Measurements from ENCODE around the gene GNB1L. TPM values are rescaled to one million over a fixed set of nuclear protein-coding genes. Genes with fewer than 3 reads are reported as not detected.

GNB1L gene
- total and polyA plus RNA-seq, 9 of the 15 experiments (the other 6 are each of a cell fraction or from before 2014, with no cell fraction given): 0.56 to 50.5 (median 10.2) TPM

DNA sequence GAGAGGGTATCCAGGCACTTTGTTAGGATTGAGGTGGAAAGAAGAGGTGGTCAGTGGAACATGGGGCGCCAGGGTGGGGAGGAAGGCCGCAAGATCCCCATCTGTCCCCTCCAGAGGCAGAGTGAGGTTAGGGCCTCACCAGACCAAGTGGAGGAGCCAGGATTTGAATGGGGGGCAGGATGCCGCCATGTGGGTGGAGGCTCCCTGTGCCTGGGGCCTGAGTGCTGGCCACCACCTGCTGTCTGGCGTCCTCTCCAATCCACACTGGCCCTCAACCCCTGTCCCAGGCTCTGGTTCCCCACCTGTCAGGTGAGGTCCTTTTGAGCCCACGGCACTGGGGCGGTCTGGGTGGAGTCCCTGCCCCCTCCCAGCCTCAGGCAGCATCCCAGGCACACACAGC, 111.6 kb downstream of the GNB1L start (continued):
- TF ChIP-seq, protein P1, sequence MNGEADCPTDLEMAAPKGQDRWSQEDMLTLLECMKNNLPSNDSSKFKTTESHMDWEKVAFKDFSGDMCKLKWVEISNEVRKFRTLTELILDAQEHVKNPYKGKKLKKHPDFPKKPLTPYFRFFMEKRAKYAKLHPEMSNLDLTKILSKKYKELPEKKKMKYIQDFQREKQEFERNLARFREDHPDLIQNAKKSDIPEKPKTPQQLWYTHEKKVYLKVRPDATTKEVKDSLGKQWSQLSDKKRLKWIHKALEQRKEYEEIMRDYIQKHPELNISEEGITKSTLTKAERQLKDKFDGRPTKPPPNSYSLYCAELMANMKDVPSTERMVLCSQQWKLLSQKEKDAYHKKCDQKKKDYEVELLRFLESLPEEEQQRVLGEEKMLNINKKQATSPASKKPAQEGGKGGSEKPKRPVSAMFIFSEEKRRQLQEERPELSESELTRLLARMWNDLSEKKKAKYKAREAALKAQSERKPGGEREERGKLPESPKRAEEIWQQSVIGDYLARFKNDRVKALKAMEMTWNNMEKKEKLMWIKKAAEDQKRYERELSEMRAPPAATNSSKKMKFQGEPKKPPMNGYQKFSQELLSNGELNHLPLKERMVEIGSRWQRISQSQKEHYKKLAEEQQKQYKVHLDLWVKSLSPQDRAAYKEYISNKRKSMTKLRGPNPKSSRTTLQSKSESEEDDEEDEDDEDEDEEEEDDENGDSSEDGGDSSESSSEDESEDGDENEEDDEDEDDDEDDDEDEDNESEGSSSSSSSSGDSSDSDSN (IDR thresholded peaks at IDR 0.05; ENCODE audit: borderline replicate concordance in 1 of 2, low read depth in 2 of 2, low read length in 2 of 2): no peak; a peak in 2 of 4 replicates
- no peak for TF ChIP-seq CCNT2 (IDR thresholded peaks at IDR 0.05; ENCODE audit: borderline replicate concordance, extremely low read depth, insufficient read length, low read depth, low read length)
- TF ChIP-seq ARHGAP35 (IDR thresholded peaks at IDR 0.05; ENCODE audit: partially characterized antibody): no peak
- TF ChIP-seq JUNB (CRISPR knock-in tag; conservative IDR thresholded peaks at IDR 0.05): no peak
- TF ChIP-seq, protein P2, sequence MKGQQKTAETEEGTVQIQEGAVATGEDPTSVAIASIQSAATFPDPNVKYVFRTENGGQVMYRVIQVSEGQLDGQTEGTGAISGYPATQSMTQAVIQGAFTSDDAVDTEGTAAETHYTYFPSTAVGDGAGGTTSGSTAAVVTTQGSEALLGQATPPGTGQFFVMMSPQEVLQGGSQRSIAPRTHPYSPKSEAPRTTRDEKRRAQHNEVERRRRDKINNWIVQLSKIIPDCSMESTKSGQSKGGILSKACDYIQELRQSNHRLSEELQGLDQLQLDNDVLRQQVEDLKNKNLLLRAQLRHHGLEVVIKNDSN (CRISPR knock-in tag; IDR thresholded peaks at IDR 0.05): no peak
- 0 out of 2 replicates have a peak, but pooled peaks have one; percentile 56 for TF ChIP-seq ERF (CRISPR knock-in tag; IDR thresholded peaks at IDR 0.05)
- TF ChIP-seq ATF1 (CRISPR knock-in tag; IDR thresholded peaks at IDR 0.05): peak; percentile 24; the same call in 1 of the 2 replicates
- no peak for TF ChIP-seq ATF1 (tag; IDR thresholded peaks at IDR 0.05)
- TF ChIP-seq POLR2AphosphoS5 (IDR thresholded peaks at IDR 0.05; ENCODE audit: control insufficient read depth, insufficient read depth, low read depth, low read length): no peak
- no peak for TF ChIP-seq MTA1 (IDR thresholded peaks at IDR 0.05; ENCODE audit: borderline replicate concordance)
- TF ChIP-seq, protein P3, sequence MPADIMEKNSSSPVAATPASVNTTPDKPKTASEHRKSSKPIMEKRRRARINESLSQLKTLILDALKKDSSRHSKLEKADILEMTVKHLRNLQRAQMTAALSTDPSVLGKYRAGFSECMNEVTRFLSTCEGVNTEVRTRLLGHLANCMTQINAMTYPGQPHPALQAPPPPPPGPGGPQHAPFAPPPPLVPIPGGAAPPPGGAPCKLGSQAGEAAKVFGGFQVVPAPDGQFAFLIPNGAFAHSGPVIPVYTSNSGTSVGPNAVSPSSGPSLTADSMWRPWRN (IDR thresholded peaks at IDR 0.05; ENCODE audit: low read depth): no peak
- TF ChIP-seq, protein P4, sequence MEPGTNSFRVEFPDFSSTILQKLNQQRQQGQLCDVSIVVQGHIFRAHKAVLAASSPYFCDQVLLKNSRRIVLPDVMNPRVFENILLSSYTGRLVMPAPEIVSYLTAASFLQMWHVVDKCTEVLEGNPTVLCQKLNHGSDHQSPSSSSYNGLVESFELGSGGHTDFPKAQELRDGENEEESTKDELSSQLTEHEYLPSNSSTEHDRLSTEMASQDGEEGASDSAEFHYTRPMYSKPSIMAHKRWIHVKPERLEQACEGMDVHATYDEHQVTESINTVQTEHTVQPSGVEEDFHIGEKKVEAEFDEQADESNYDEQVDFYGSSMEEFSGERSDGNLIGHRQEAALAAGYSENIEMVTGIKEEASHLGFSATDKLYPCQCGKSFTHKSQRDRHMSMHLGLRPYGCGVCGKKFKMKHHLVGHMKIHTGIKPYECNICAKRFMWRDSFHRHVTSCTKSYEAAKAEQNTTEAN (CRISPR knock-in tag; IDR thresholded peaks at IDR 0.05): no peak
- TF ChIP-seq FOXP1 (CRISPR knock-in tag; IDR thresholded peaks at IDR 0.05): no peak
- peak; percentile 14; the same call in 1 of the 2 replicates for TF ChIP-seq ZBTB7A (IDR thresholded peaks at IDR 0.05; ENCODE audit: borderline replicate concordance, control insufficient read depth, low read depth, low read length)
- TF ChIP-seq ZBED1 (IDR thresholded peaks at IDR 0.05): no peak
- peak; percentile 59; the same call in 1 of the 2 replicates for TF ChIP-seq BCOR (IDR thresholded peaks at IDR 0.05)
- TF ChIP-seq, protein P5, sequence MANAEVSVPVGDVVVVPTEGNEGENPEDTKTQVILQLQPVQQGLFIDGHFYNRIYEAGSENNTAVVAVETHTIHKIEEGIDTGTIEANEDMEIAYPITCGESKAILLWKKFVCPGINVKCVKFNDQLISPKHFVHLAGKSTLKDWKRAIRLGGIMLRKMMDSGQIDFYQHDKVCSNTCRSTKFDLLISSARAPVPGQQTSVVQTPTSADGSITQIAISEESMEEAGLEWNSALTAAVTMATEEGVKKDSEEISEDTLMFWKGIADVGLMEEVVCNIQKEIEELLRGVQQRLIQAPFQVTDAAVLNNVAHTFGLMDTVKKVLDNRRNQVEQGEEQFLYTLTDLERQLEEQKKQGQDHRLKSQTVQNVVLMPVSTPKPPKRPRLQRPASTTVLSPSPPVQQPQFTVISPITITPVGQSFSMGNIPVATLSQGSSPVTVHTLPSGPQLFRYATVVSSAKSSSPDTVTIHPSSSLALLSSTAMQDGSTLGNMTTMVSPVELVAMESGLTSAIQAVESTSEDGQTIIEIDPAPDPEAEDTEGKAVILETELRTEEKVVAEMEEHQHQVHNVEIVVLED (CRISPR knock-in tag; IDR thresholded peaks at IDR 0.05): no peak
- TF ChIP-seq KDM5B (IDR thresholded peaks at IDR 0.05; ENCODE audit: insufficient replicate concordance, low read depth, low read length): no peak
- TF ChIP-seq, protein P6, sequence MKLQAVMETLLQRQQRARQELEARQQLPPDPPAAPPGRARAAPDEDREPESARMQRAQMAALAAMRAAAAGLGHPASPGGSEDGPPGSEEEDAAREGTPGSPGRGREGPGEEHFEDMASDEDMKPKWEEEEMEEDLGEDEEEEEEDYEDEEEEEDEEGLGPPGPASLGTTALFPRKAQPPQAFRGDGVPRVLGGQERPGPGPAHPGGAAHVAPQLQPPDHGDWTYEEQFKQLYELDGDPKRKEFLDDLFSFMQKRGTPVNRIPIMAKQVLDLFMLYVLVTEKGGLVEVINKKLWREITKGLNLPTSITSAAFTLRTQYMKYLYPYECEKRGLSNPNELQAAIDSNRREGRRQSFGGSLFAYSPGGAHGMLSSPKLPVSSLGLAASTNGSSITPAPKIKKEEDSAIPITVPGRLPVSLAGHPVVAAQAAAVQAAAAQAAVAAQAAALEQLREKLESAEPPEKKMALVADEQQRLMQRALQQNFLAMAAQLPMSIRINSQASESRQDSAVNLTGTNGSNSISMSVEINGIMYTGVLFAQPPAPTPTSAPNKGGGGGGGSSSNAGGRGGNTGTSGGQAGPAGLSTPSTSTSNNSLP (IDR thresholded peaks at IDR 0.05; ENCODE audit: borderline replicate concordance, low read depth, low read length): no peak
- 0 out of 2 replicates have a peak, but pooled peaks have one; percentile 21 for TF ChIP-seq RB1 (IDR thresholded peaks at IDR 0.05; ENCODE audit: low read depth)
- no peak for TF ChIP-seq OTX1 (CRISPR knock-in tag; IDR thresholded peaks at IDR 0.05)
- TF ChIP-seq HLTF (IDR thresholded peaks at IDR 0.05): no peak
